ENCODE results near the gene PTPRF.
"Not testable (repeated sequence)": the region's sequence is repeated elsewhere in the genome, so short reads cannot be mapped to it uniquely, and the experiment has no call there.

PTPRF gene

DNA sequence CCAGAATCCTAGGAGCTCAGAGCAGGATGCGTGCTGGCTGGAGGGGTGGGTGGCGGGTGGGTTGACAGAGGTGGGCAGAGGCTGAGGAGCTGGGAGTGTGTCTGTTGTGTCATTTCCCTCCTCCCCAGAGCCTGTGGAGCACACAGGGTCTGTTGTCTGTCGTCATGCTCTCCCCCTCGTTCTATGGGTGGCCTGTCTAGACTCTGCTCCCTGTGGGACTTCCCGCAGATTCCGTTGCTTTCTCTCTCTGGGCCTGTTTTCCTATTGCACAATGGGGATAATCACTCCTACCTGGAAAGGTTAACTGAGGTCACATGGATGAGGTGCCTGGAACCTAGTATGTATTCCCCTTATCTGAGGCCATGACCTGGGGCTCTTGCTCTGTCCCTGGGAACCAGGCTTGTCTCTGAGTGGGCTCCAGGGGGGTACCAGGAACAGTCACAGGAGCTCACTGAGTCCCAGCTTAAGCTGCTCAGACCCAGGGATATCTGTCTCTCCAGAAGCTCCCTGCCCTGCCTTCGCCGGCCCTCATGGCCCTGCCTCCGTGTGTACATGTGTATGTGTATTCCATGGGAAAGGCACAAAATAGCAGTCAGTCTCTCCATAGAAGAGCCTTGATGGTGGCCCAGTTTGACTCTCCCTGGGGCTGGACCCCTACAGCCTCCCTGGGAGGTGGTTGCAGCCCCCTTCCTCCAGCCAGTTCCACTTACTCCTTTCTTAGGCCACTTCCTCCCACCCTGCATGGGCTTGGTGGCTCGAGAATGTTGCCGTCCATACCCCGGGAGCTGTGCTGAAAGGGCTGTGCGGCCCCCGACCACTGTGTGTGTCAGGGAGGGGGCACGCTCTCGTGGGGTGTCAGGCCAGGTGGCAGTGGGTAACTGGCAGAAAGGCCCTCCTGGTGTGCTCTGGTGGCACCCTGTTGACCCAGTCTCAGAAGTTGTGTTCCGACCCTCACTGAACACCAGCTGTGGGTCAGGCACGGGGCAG, 17.9 kb downstream of the PTPRF start:
- Histone ChIP-seq H3K18ac (ENCODE audit: low read length) (peak overlapping the region; percentile 93), H3K14ac (ENCODE audit: low read length) (peak overlapping the region; percentile 97), H2BK120ac (ENCODE audit: insufficient read depth, low read length, poor library complexity) (peak overlapping the region; percentile 96), H2BK5ac (ENCODE audit: low read depth, low read length, poor library complexity) (peak overlapping the region; percentile 93), H3K27me3 (ENCODE audit: insufficient read depth, low read length) (no peaks in the 10 kb centered on the region), H3K9ac (ENCODE audit: low read length) (no peak overlapping the region), H3K4ac (ENCODE audit: low read depth, low read length) (peak overlapping the region; percentile 77), H3K79me1 (ENCODE audit: low read length) (peaks cover 62% of the 10 kb centered on the region), H3K4me1 (ENCODE audit: control insufficient read depth in 1 of 2, insufficient read depth in 2 of 2, low read length in 2 of 2) (peaks cover 83 to 87% of the 10 kb centered on the region in 2 experiments), H4K91ac (ENCODE audit: low read depth, low read length) (peak overlapping the region; percentile 98), H2BK12ac (ENCODE audit: low read length) (peak overlapping the region; percentile 95), H3K4me2 (ENCODE audit: low read length) (peak overlapping the region; percentile 27), H3K27ac (ENCODE audit: low read depth, low read length) (peak overlapping the region; percentile 93), H3K23ac (ENCODE audit: low read length) (no peak overlapping the region), H2AK5ac (ENCODE audit: low read length) (peak overlapping the region; percentile 89), H3K36me3 (ENCODE audit: control insufficient read depth in 1 of 2, insufficient read depth in 2 of 2, low read length in 2 of 2) (peaks cover 34 to 39% of the 10 kb centered on the region in 2 experiments), H3K79me2 (ENCODE audit: control insufficient read depth, insufficient read depth, low read length, poor library complexity) (peaks cover 35% of the 10 kb centered on the region), H3K4me3 (ENCODE audit: low read depth, low read length) (no peak overlapping the region), H2AFZ (ENCODE audit: insufficient read depth, low read length, poor library complexity) (peak overlapping the region; percentile 81), H4K12ac (ENCODE audit: low read depth, low read length) (peak overlapping the region; percentile 10), H3K9me3 (ENCODE audit: insufficient read depth, low read depth, low read length) (no peaks in the 10 kb centered on the region), H4K8ac (ENCODE audit: low read depth, low read length) (peak overlapping the region; percentile 72)
- no CpG with 5 or more reads among the region's 18 CpGs for WGBS (ENCODE audit: extremely low coverage, insufficient coverage, insufficient read length)
- peak; percentile 94 to 96 for DNase-seq

DNA sequence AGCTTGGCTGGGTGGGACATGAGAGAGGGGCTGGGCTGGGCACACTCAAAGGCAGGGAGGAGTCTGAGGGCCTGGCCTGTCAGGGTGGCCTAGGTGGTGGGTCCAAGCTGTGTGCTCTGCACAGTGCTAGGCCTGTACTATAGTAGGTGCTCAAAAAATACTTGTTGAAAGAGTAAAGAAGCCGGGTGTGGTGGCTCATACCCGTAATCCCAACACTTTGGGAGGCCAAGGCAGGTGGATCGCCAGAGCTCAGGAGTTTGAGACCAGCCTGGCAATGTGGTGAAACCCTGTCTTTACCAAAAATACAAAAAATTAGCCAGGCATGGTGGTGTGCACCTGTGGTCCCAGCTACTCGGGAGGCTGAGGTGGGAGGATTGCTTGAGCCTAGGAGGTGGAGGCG, 18.7 kb downstream of the PTPRF start:
- WGBS (ENCODE audit: extremely low coverage, insufficient coverage, insufficient read length), result no CpG with 5 or more reads among the region's 5 CpGs
- not testable (repeated sequence) for H3K4me2 ChIP-seq (ENCODE audit: low read length); H3K4me3 ChIP-seq (ENCODE audit: low read depth, low read length); H3K27me3 ChIP-seq (ENCODE audit: insufficient read depth, low read length); H4K12ac ChIP-seq (ENCODE audit: low read depth, low read length); H3K23ac ChIP-seq (ENCODE audit: low read length); H3K9ac ChIP-seq (ENCODE audit: low read length); H3K9me3 ChIP-seq (ENCODE audit: insufficient read depth, low read depth, low read length)
- H2AK5ac ChIP-seq (ENCODE audit: low read length), result peak overlapping the region; percentile 80
- peaks cover 36 to 44% of the 10 kb centered on the region in 2 experiments for H3K36me3 ChIP-seq (ENCODE audit: control insufficient read depth in 1 of 2, insufficient read depth in 2 of 2, low read length in 2 of 2)
- peak overlapping the region; percentile 92 for H3K27ac ChIP-seq (ENCODE audit: low read depth, low read length)
- peak overlapping the region; percentile 86 for H3K18ac ChIP-seq (ENCODE audit: low read length)
- peak overlapping the region; percentile 72 for H4K8ac ChIP-seq (ENCODE audit: low read depth, low read length)
- H2BK5ac ChIP-seq (ENCODE audit: low read depth, low read length, poor library complexity), result peak overlapping the region; percentile 88
- H3K79me1 ChIP-seq (ENCODE audit: low read length), result peaks cover 55% of the 10 kb centered on the region
- DNase-seq, result peak in 1 of 2 donors; percentile 50
- H2BK120ac ChIP-seq (ENCODE audit: insufficient read depth, low read length, poor library complexity), result peak overlapping the region; percentile 90
- H2AFZ ChIP-seq (ENCODE audit: insufficient read depth, low read length, poor library complexity), result peak overlapping the region; percentile 81
- H3K79me2 ChIP-seq (ENCODE audit: control insufficient read depth, insufficient read depth, low read length, poor library complexity), result peaks cover 31% of the 10 kb centered on the region
- peak overlapping the region; percentile 98 for H4K91ac ChIP-seq (ENCODE audit: low read depth, low read length)
- peak overlapping the region; percentile 97 for H3K14ac ChIP-seq (ENCODE audit: low read length)
- peaks cover 75 to 79% of the 10 kb centered on the region in 2 experiments for H3K4me1 ChIP-seq (ENCODE audit: control insufficient read depth in 1 of 2, insufficient read depth in 2 of 2, low read length in 2 of 2)
- peak overlapping the region; percentile 77 for H3K4ac ChIP-seq (ENCODE audit: low read depth, low read length)
- peak overlapping the region; percentile 85 for H2BK12ac ChIP-seq (ENCODE audit: low read length)

DNA sequence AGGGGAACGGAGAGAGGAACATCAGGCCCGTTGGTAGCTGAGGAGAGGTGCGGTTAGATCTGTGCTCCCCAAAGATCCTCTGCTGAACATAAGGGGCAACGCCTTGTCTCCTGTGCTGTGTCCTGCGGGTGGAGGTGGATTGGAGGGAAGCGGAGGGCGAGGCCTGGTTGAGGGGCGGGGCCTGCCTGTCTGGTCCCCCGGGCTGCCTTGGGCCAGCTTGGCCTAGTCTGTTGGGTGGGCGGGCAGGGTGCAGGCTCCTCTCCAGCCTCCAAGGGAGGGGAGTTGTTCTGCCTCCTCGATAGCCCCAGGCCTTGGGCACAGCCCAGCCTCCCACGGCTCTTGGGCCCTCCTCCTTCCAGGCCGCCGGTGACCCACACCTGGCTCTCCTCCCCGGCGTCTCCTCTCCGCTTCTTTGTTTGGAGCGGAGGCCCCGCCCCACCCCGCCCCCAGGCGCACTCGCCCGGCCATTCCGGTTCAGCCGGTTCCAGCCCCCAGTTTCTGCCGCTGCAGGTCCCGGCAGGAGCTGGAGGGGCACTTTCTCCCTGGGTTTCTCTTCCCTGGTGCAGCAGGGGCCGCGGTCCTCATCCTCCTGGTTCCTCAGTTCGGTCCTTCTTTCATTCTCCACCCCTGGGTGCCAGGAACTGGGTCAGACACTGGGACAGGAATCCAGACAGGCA, 19.4 kb downstream of the PTPRF start:
- Histone ChIP-seq H2BK12ac (ENCODE audit: low read length) (peak overlapping the region; percentile 85), H3K27ac (ENCODE audit: low read depth, low read length) (peak overlapping the region; percentile 95), H3K4ac (ENCODE audit: low read depth, low read length) (peak overlapping the region; percentile 69), H3K79me1 (ENCODE audit: low read length) (peaks cover 52% of the 10 kb centered on the region), H4K8ac (ENCODE audit: low read depth, low read length) (peak overlapping the region; percentile 43), H3K4me1 (ENCODE audit: control insufficient read depth in 1 of 2, insufficient read depth in 2 of 2, low read length in 2 of 2) (peaks cover 69 to 72% of the 10 kb centered on the region in 2 experiments), H2AFZ (ENCODE audit: insufficient read depth, low read length, poor library complexity) (no peak overlapping the region), H3K23ac (ENCODE audit: low read length) (no peak overlapping the region), H3K14ac (ENCODE audit: low read length) (peak overlapping the region; percentile 97), H3K18ac (ENCODE audit: low read length) (peak overlapping the region; percentile 73), H4K91ac (ENCODE audit: low read depth, low read length) (peak overlapping the region; percentile 98), H3K4me3 (ENCODE audit: low read depth, low read length) (no peak overlapping the region), H2AK5ac (ENCODE audit: low read length) (peak overlapping the region; percentile 12), H4K12ac (ENCODE audit: low read depth, low read length) (peak overlapping the region; percentile 17), H3K4me2 (ENCODE audit: low read length) (peak overlapping the region; percentile 73), H3K9ac (ENCODE audit: low read length) (peak overlapping the region; percentile 33), H3K79me2 (ENCODE audit: control insufficient read depth, insufficient read depth, low read length, poor library complexity) (peaks cover 29% of the 10 kb centered on the region), H3K27me3 (ENCODE audit: insufficient read depth, low read length) (no peaks in the 10 kb centered on the region), H3K36me3 (ENCODE audit: control insufficient read depth in 1 of 2, insufficient read depth in 2 of 2, low read length in 2 of 2) (peaks cover 33 to 39% of the 10 kb centered on the region in 2 experiments), H3K9me3 (ENCODE audit: insufficient read depth, low read depth, low read length) (no peaks in the 10 kb centered on the region), H2BK5ac (ENCODE audit: low read depth, low read length, poor library complexity) (peak overlapping the region; percentile 91), H2BK120ac (ENCODE audit: insufficient read depth, low read length, poor library complexity) (peak overlapping the region; percentile 90)
- no CpG with 5 or more reads among the region's 30 CpGs for WGBS (ENCODE audit: extremely low coverage, insufficient coverage, insufficient read length)
- peak; percentile 93 to 95 for DNase-seq

DNA sequence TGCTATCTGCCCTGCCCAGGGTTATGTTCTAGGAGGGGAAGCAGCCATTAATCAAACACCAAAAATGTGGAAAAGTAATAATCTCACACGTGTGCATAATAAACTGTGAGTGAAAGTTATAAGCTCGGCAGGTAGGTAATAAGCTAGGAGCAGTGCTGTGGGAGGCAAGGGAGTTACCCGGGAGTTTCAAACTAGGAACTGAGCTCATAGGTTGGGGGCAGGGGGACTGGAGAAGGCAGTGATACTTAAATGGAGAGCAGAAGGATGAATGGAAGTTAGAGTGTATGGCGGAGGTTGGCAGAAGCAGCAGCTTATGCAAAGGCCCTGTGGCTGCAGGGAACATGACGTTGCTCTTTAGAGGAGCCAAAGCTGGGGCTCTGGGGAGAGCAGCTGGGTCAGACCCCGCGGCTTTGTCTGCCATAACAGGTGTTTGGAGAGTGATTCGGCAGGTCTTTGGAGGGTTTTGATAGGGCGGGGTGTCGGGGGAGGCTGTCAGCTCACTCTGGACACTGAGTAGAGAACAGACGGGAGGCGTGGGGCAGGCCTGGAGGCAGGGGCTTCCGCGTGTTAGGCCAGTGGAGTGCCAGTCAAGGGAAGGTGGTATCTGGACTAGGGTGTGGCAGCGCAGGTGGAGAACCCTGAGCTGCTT, 20.0 kb downstream of the PTPRF start:
- H4K91ac ChIP-seq (ENCODE audit: low read depth, low read length), result peak overlapping the region; percentile 92
- H3K9ac ChIP-seq (ENCODE audit: low read length), result peak overlapping the region; percentile 33

More for the DNA sequence above, 20.0 kb downstream of the PTPRF start:
- Histone ChIP-seq H4K8ac (ENCODE audit: low read depth, low read length) (peak overlapping the region; percentile 20), H3K79me2 (ENCODE audit: control insufficient read depth, insufficient read depth, low read length, poor library complexity) (peaks cover 27% of the 10 kb centered on the region), H2AFZ (ENCODE audit: insufficient read depth, low read length, poor library complexity) (no peak overlapping the region), H3K4me2 (ENCODE audit: low read length) (peak overlapping the region; percentile 73), H3K27me3 (ENCODE audit: insufficient read depth, low read length) (no peaks in the 10 kb centered on the region), H3K14ac (ENCODE audit: low read length) (peak overlapping the region; percentile 30), H3K4me1 (ENCODE audit: control insufficient read depth in 1 of 2, insufficient read depth in 2 of 2, low read length in 2 of 2) (peaks cover 62 to 66% of the 10 kb centered on the region in 2 experiments), H2BK12ac (ENCODE audit: low read length) (peak overlapping the region; percentile 63), H3K27ac (ENCODE audit: low read depth, low read length) (peak overlapping the region; percentile 95), H3K79me1 (ENCODE audit: low read length) (peaks cover 52% of the 10 kb centered on the region), H2BK120ac (ENCODE audit: insufficient read depth, low read length, poor library complexity) (peak overlapping the region; percentile 44), H3K4me3 (ENCODE audit: low read depth, low read length) (no peak overlapping the region), H3K9me3 (ENCODE audit: insufficient read depth, low read depth, low read length) (no peaks in the 10 kb centered on the region), H2BK5ac (ENCODE audit: low read depth, low read length, poor library complexity) (peak overlapping the region; percentile 91), H3K4ac (ENCODE audit: low read depth, low read length) (peak overlapping the region; percentile 69), H4K12ac (ENCODE audit: low read depth, low read length) (peak overlapping the region; percentile 17), H3K18ac (ENCODE audit: low read length) (peak overlapping the region; percentile 73), H2AK5ac (ENCODE audit: low read length) (peak overlapping the region; percentile 12), H3K23ac (ENCODE audit: low read length) (no peak overlapping the region), H3K36me3 (ENCODE audit: control insufficient read depth in 1 of 2, insufficient read depth in 2 of 2, low read length in 2 of 2) (peaks cover 31 to 36% of the 10 kb centered on the region in 2 experiments)
- DNase-seq, result peak in 1 of 2 donors; percentile 10
- no CpG with 5 or more reads among the region's 15 CpGs for WGBS (ENCODE audit: extremely low coverage, insufficient coverage, insufficient read length)

Measured in trophoblast cell (in vitro differentiated cells and primary cell).